Measurements from ENCODE around the gene PPP6R1. TPM values are rescaled to one million over a fixed set of nuclear protein-coding genes. Genes with fewer than 3 reads are reported as not detected.

Gene PPP6R1
- total RNA-seq, 2 donors from 2014 or later, result 56.6 to 59.5 TPM

DNA sequence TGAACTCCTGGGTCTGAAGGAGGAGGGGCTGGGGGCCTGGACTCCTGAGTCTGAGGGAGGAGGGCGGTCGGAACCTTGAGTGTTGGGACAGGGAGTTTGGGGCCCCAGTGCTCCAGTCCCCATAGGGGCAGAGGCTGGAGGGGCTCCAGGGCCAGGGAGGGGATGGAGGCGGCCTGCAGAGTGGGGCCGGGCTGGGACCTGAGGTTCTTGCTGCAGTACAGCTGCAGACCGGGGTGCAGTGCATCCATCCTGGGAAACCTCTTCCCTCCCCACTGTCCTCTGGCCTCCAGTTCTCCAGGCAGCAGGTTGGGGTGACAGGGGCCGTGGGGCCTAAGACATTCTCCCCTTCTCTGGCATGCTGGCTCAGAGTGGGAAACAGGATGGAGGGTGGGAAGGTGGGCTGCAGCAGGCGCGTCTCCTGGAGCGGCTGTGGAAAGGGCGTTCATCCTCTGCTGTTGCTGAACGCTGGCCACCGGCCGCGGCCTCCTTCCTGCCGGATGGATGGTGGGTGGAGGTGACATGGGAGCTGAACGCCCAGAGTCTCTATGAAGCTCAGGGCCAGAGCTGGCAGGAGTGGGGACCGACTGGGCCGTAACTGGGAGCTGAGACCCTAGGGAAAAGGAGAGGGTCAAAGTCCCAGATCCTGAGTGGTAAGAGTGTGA, 26.5 kb upstream of the PPP6R1 start:
- no peak for ATAC-seq
- no peak for DNase-seq
- intact Hi-C loops (cut with DNase I, micrococcal nuclease), result no loop called here

DNA sequence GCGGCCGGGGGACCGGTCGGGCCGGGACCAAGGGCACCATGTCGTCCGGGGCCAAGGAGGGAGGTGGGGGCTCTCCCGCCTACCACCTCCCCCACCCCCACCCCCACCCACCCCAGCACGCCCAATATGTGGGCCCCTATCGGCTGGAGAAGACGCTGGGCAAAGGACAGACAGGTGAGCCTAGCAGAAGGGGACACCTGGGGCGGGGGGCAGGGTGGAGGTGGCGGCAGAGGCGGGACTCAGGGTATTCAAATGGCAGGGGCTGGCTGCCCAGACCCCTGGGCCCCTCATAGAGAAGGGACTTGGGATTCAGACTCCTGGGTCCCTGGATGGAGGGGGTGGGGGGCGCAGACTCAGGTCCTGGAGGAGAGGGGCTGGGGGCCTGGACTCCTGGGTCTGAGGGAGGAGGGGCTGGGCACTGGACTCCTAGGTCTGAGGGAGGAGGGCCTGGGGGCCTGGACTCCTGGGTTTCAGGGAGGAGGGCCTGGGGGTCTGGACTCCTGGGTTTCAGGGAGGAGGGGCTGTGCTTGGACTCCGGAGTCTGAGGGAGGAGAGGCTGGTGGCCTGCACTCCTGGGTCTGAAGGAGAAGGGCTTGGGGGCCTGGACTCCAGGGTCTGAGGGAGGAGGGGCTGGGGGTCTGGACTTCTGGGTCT, 25.7 kb upstream of the PPP6R1 start:
- no peak for ATAC-seq
- intact Hi-C loops (cut with DNase I, micrococcal nuclease), result no loop called here
- no peak for DNase-seq

DNA sequence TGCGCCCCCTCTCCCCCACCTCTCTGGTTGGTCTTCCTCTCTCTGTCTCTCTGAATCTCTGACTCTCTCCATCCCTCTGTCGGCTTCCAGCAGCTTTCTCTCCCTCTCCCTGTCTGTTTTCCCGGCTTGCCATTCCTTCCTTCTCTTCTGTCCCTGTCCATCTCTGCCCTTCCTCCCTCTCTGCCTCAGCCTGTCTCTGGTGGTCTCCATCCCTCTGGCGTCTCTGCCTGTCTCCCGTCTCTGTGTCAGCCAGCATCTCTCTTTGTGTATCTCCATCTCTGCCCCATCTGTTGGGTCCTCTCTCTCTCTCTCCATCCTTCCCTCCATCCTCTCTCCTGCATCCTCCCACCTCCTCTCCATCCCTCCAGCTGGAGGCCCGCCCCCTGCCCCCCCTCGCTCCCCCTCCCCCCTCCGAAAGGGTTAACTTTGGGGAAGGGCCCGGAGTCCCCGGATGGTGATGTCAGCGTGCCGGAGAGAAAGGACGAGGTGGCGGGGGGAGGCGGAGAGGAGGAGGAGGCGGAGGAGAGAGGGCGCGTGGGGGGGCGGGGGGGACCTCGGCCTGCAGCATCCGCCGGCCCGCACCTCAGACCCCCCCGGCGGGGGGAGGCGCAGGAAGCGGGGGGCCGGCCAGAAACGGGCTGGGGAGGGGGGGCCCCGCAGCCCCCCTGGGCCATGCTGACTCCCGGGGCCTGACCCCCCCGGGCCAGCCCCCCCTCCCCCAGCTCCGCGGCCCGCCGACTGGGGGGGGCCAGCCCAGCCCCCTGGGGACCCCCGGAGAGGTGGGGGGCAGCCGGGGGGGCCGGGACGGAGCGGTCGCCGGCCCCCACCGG, 24.9 kb upstream of the PPP6R1 start, which contains the start of gene BRSK1:
Gene BRSK1 (plus strand): TSS at position 450 of the 830 bp plus-strand sequence. CDS start 446 bp downstream, outside the sequence.
- no peak for ATAC-seq
- intact Hi-C loops (cut with DNase I, micrococcal nuclease), result no loop called here
- DNase-seq, result peak; percentile 37 to 54

DNA sequence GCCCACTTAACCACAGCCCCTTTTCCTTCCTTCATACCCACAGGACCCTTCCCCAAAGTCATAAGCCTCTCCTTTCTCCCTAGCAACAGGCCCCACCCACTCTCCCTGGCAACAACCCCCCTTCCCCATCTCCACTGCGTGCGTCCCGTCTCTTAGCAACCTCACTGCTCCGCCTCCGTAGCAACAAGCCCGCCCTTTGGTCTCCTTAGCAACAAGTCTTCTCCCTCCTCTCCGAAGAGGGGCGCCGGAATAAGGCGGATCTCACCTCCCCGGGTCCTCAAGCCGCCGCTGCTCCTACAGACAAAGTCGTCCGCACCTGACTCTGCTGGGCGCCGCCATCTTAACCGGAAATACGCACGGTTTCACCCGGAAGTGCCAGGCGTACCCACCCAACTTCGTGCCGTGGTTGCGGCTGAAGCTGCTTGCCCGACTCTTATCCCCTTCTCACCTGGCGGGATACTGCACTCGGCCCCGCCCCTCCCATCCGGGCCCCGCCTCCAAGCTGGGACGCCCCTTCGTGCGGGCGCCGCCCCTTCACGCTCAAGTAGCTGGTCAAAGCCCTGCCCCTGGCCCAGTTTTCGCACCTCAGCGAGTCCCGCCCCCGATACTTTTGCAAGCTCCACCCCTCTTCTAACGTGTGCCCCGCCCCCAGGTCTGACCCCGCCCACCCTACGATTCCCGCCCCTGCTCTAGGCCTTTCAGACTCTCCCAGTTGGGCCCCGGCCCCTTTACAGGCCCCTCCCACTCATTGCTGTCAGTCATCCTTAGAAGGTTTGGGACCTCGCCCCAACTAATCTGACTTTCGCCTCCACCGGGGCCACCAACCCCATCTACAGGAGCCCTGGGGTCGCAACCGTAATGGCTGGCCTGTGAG, 21.2 kb upstream of the PPP6R1 start, which contains the start of gene HSPBP1:
Gene HSPBP1 (minus strand): TSS at position 341 of the 874 bp plus-strand sequence. CDS start 502 bp downstream, outside the sequence.
- peak; percentile 96 to 97 for DNase-seq
- intact Hi-C loops (cut with DNase I, micrococcal nuclease), result no loop called here
- peak; percentile 93 for ATAC-seq

DNA sequence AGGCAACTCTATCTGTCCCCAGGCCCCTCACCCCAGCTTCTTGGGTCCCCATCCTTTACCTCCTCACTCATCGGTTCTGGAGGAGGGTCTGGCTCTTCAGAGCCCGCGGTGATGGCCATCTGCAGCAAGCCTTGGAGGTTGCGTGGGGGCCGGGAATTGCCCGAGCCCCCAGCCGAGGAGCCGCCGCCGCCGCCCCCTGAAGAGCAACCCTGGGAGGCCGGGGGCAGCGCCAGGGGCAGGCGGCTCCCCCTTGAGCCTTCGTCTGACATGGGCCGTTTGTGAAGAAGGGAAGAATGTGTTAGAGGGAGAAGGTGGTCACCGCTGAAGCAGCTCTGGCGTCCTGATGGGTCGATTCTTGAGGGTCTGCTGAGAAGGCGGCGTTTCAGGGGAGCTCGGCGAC, 20.5 kb upstream of the PPP6R1 start:
- ATAC-seq (no peak), DNase-seq (no peak)
- intact Hi-C loops (cut with DNase I, micrococcal nuclease), result no loop called here

DNA sequence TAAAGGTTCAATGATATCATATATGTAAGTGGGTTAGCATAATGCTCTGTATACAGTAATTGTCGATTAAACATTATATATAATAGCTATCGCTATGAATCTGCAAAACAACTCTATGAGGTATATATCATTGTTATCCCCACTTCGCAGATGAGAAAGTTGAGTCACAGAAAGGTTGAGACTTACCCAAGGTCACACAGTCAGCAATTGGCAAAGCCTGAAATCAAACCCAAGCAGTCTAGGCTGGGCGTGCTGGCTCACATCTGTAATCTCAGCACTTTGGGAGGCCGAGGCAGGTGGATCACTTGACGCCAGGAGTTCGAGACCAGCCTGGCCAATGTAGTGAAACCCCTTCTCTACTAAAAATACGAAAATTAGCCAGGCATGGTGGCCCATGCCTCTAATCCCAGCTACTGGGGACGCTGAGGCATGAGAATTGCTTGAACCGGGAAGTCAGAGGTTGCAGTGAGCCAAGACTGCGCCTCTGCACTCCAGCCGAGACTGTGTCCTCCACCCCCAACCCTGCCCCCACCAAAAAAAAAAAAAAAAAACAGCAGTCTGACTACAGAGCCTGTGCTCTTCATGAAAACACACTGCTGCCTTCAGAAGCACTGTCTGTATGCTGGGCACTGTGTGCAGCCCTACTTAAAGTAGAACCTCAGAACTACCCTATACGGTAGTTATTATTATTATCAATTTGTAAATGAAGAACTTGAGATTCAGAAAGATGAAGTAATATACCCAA, 19.7 kb upstream of the PPP6R1 start:
- DNase-seq (no peak), ATAC-seq (no peak)
- intact Hi-C loops (cut with DNase I, micrococcal nuclease), result no loop called here

DNA sequence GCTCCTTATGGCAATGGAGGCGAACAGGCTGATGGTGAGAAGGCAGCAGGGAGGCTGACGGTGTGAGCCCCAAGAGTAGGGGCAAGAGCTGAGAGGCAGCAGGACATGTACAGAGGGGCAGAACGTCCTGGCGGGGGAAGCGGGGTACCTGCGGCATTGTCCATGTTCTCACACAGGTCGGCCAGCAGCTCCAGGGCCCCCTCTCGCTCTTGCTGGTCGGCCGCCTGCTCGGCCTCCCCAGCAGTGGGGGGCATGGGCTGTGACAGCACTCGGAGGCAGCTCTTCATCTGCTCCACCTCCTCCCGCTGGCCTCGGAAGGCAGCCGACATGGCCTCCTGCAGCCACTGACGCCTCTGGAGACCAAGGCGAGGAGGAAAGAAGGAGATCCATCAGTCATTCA, 18.7 kb upstream of the PPP6R1 start:
- DNase-seq, result no peak
- intact Hi-C loops (cut with DNase I, micrococcal nuclease), result no loop called here

DNA sequence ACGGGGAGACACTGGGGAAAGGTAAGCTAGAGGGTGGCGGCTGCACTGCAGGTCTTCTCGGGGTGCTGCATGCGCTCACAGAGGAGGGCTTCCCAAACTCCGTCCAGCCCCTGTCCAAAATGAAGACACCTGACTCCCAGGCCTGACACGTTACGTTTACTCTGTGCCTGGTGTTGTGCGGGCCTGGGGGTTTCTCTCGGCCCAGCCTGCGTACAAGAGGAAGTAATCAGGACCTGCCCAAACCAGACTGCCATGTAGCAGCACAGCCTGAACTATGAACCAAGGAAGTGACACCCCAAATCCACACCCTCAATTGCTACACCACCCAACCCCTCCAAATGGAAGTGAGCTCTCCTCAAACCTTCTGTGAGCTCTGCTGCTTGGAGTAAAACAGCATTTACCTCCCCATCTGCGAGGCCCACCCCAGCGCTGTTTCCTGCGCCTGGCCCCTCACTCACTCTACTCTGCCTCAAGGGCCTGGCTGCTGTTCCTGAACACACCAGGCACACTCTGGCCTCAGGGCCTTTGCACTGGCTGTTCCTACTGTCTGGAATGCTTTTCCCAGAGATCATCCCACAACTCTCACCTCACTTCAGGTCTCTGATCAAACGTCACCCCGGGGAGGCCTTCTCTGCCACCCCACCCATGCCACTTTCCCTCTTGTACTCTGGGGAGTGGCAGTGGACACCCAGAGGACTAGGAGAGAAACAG, 18.1 kb upstream of the PPP6R1 start:
- no peak for DNase-seq
- intact Hi-C loops (cut with DNase I, micrococcal nuclease), result no loop called here
- peak; percentile 30 for ATAC-seq

More for the DNA sequence above, 18.7 kb upstream of the PPP6R1 start:
- ATAC-seq, result no peak

DNA sequence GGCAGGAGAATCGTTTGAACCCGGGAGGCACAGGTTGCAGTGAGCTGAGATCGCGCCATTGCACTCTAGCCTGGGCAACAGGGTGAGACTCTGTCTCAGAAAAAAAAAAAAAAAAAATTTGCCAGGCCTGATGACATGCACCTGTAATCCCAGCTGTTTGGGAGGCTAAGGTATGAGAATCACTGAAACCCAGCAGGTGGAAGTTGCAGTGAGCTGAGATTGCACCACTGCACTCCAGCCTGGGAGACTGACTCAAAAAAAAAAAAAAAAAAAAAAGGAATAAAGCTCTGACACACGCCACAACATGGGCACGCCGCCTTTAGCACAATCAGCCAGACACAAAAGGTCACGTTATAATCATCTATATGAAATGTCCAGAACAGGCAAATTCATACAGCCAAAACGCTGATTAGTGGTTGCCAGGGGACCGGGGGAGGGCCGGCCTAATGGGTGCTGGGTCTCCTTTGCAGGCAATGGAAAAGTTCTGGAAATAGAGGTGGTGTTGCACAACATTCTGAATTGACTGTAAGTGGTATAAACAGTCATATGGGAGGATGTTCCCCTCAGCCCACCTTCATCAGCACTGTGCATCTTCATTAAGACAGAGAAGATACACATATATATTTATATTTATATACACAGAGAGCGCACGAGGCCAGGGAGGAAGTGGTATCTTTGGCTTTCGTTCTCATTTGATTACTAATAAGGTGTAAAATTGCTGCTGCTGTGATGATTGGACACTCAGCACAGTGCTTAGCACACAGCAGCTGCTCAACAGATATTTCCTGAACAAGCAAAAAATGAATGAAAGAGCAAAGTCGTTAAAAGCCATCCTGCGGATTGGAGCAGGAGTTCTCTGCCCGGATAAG, 17.3 kb upstream of the PPP6R1 start:
- intact Hi-C loops (cut with DNase I, micrococcal nuclease), result no loop called here
- DNase-seq (no peak), ATAC-seq (no peak)

DNA sequence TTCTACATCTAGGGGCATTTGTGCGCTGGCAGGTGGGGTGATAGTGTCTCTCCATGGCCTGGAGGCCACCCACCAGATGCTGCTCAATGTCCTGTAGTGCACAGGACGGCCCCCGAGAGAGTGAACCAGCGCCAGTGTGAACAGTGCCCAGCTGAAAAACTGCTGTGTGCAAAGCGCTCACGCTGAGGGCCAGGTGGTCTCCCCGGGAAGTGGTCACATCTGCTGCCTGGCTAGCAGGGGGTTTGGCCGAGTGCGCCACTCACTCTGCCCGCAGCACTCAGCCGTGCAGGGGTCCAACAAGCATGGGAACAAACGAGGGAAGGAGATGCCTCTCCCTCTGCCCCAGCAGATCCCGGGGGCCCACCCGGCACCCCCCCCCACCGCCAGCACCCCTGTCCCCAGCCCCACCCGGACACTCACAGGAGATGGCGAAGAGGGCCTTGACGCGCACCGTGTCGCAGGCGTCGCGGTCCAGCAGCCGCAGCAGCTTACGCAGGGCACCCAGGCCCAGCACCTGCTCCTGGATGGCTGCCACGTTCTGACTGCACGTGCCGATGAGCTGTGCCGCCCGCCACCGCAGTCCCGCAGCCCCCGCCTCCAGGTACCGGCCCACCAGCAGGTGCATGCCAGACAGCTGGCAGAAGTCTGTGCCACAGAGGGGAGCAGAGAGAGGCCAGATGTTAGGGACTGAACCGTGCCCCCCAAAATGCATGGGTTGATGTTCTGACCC, 15.3 kb upstream of the PPP6R1 start:
- DNase-seq (no peak), ATAC-seq (no peak)
- intact Hi-C loops (cut with DNase I, micrococcal nuclease), result no loop called here

DNA sequence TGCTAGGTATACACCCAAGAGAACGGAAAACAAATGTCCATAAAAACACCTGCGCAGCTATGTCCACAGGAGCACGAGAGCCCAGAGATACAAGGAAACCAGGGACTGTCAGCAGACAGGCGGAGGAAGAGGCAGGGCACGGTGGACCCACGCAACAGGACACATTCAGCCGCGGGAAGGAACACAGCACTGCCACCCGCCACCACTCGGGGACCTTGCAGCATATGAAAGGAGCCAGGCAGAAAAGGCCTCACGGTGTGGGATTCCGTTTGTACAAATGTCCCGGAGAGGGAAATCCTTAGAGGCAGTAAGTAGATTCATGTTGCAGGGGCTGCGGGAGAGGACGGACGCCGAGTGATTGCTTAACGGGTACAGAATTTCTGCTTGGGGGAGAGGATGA, 13.3 kb upstream of the PPP6R1 start:
- ATAC-seq (no peak), DNase-seq (no peak)
- intact Hi-C loops (cut with DNase I, micrococcal nuclease), result no loop called here

DNA sequence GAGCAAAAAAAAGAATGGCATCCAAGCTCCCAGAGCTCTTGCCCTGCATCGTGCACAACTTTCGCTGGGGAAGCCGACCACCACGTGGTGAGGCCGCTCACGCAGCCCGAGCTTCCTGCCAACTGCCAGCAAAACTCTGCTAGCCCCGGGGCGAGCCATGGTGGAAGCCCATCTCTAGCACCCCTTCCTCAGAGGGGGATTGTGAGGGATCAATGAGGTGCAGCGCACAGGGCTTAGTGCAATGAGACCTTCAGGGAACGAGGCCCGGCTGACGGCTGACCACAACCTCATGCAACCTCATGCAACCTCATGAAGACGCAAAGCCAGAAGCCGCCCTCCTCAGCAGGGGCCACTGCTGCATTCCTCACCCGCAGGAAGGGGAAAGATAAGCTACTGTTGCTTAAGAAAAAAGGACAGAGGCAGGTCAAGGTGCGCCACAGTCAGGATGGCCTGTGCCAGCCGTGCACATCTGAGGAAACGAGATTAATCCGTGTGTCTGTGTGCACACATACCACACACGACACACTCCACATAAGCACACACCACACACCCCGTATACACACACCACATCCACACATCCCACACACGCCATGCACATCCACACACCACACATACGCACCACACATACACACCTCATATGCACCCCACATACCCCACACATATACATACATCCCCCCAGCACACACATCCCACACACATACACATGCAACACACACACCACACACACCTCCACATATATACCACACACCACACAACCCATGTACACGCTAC, 11.5 kb upstream of the PPP6R1 start:
- DNase-seq (no peak), ATAC-seq (no peak)
- intact Hi-C loops (cut with DNase I, micrococcal nuclease), result no loop called here

DNA sequence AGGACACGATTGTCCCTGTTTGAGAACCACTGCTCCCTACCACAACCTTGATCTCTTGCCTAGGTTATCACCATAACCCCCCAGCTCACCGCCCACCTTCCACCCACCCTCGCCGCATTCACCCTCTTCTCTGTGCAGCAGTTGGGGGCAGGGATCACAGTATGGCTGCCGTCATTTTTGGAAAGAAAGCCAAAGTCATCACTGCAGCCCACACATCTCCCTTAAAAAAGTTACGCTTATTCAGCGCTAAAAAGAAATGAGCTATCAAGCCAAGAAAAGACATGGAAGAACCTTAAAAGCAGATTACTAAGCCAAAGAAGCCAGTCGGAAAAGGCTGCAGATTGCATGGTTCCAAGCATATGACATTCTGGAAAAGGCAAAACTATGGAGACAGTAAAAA, 10.5 kb upstream of the PPP6R1 start:
- intact Hi-C loops (cut with DNase I, micrococcal nuclease), result no loop called here
- no peak for ATAC-seq
- DNase-seq, result no peak

DNA sequence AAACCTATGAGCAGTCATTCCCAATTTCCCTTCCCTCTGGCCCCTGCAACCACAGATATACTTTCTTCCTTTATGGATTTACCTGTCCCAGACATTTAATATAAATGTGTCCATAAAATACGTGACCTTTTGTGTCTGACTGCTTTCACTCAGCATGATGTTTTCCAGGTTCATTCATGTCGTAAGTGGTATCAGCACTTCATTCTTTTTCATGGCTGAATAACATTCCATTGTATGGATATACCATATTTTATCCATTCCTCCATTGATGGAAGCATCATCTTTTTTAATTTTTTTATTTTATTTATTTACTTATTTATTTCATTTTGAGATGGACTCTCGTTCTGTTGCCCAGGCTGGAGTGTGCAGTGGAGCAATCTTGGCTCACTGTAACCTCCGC, 8.0 kb upstream of the PPP6R1 start:
- DNase-seq, result no peak
- no peak for ATAC-seq
- intact Hi-C loops (cut with DNase I, micrococcal nuclease), result no loop called here

DNA sequence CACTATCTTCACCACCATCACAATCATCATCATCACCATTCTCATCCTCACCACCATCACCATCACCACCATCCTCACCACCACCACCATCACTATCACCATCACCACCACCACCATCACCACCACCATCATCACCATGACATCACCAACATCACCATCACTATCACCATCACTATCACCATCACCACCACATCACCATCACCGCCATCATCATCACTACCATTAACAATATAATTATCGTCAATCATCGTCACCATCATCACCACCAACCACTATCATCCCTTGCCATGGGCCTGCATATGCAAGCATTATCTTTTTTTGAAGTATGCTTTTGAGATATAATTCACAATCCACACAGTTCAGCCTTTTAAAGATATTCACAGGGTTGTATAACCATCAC, 7.6 kb upstream of the PPP6R1 start:
- no peak for ATAC-seq
- intact Hi-C loops (cut with DNase I, micrococcal nuclease), result no loop called here

More for the DNA sequence above, 7.6 kb upstream of the PPP6R1 start:
- no peak for DNase-seq
